KMS-11 (cell line): ENCODE measurements around the gene EGLN1.

Experiments used
- H2AFZ ChIP-seq: fragments of 200-600 bp; sonication (generic); 2 replicates; pipeline ENCODE4 v1.6.1; 2016; ENCODE audit warnings: antibody characterized with exemption, mixed run types, low read depth
- H3K27ac ChIP-seq: fragments of 200-600 bp; sonication (generic); 2 replicates; pipeline ENCODE4 v1.6.1; 2016; ENCODE audit warnings: mild to moderate bottlenecking, mixed run types
- H3K27me3 ChIP-seq: fragments of 200-600 bp; sonication (generic); 2 replicates; pipeline ENCODE4 v1.6.1; 2017; ENCODE audit warnings: mild to moderate bottlenecking, low read depth, mixed run types, moderate library complexity; ENCODE audit not compliant: insufficient read depth
- H3K36me3 ChIP-seq: fragments of 200-600 bp; sonication (generic); 2 replicates; pipeline ENCODE4 v1.6.1; 2017; ENCODE audit warnings: mild to moderate bottlenecking, mixed run types; ENCODE audit not compliant: insufficient read depth
- H3K4me1 ChIP-seq: fragments of 200-600 bp; sonication (generic); 2 replicates; pipeline ENCODE4 v1.6.1; 2016; ENCODE audit warnings: mild to moderate bottlenecking, low read depth, mixed run types; ENCODE audit not compliant: poor library complexity, severe bottlenecking
- H3K4me2 ChIP-seq: fragments of 200-600 bp; sonication (generic); 2 replicates; pipeline ENCODE4 v1.7.0; 2016; ENCODE audit warnings: mild to moderate bottlenecking, mixed run types
- H3K4me3 ChIP-seq: fragments of 200-600 bp; sonication (generic); IDR thresholded peaks from 2 replicates; pipeline ENCODE4 v1.6.1; 2017; ENCODE audit warnings: low read depth, low read length, mixed read lengths; ENCODE audit not compliant: insufficient read depth
- H3K79me2 ChIP-seq: fragments of 200-600 bp; sonication (generic); 2 replicates; pipeline ENCODE4 v1.6.1; 2016; ENCODE audit warnings: low read depth, mixed run types; ENCODE audit not compliant: insufficient read depth
- H3K9ac ChIP-seq: fragments of 200-600 bp; sonication (generic); 2 replicates; pipeline ENCODE4 v1.6.1; 2016; ENCODE audit warnings: mild to moderate bottlenecking, mixed run types
- H4K20me1 ChIP-seq: fragments of 200-600 bp; sonication (generic); 2 replicates; pipeline ENCODE4 v1.6.1; 2016; ENCODE audit warnings: mild to moderate bottlenecking, mixed run types; ENCODE audit not compliant: insufficient read depth
- CTCF ChIP-seq: fragments of 200-600 bp; sonication (generic); conservative IDR thresholded peaks from 2 replicates; pipeline ENCODE4 v1.6.1; 2017; ENCODE audit warnings: low read depth, mild to moderate bottlenecking, antibody characterized with exemption, low read length, moderate library complexity, mixed read lengths

The EGLN1 gene

GRCh38 chr1:231383159-231383860 lies 38.8 kb downstream of the EGLN1 start:
- no peak overlapping the region for H3K9ac ChIP-seq
- H3K4me2 ChIP-seq = no peak overlapping the region

GRCh38 chr1:231382426-231382825 lies 39.7 kb downstream of the EGLN1 start:
- no peak for TF ChIP-seq CTCF
- no peak overlapping the region for H3K9ac ChIP-seq
- H2AFZ ChIP-seq = no peak overlapping the region
- no peaks in the 10 kb centered on the region for H4K20me1 ChIP-seq
- H3K4me2 ChIP-seq = no peak overlapping the region
- H3K36me3 ChIP-seq = no peaks in the 10 kb centered on the region
- no peak overlapping the region for H3K4me3 ChIP-seq
- no peak overlapping the region for H3K27ac ChIP-seq
- H3K27me3 ChIP-seq = no peaks in the 10 kb centered on the region
- peaks cover 24% of the 10 kb centered on the region for H3K4me1 ChIP-seq
- H3K79me2 ChIP-seq = no peaks in the 10 kb centered on the region

More at GRCh38 chr1:231383159-231383860, 38.8 kb downstream of the EGLN1 start:
- H3K4me3 ChIP-seq = no peak overlapping the region
- H3K36me3 ChIP-seq = no peaks in the 10 kb centered on the region
- no peaks in the 10 kb centered on the region for H4K20me1 ChIP-seq
- no peaks in the 10 kb centered on the region for H3K27me3 ChIP-seq
- no peak overlapping the region for H3K27ac ChIP-seq
- H3K79me2 ChIP-seq = no peaks in the 10 kb centered on the region; the same call in 1 of the 2 replicates
- no peak for TF ChIP-seq CTCF
- H2AFZ ChIP-seq = no peak overlapping the region
- peaks cover 24% of the 10 kb centered on the region for H3K4me1 ChIP-seq

GRCh38 chr1:231381729-231382128 lies 40.4 kb downstream of the EGLN1 start:
- Histone ChIP-seq H3K27me3 (no peaks in the 10 kb centered on the region), H2AFZ (no peak overlapping the region), H3K36me3 (no peaks in the 10 kb centered on the region), H3K4me2 (no peak overlapping the region), H3K9ac (no peak overlapping the region), H4K20me1 (no peaks in the 10 kb centered on the region), H3K27ac (no peak overlapping the region), H3K79me2 (no peaks in the 10 kb centered on the region), H3K4me3 (no peak overlapping the region), H3K4me1 (peaks cover 30% of the 10 kb centered on the region)
- no peak for TF ChIP-seq CTCF

- H3K4me1 ChIP-seq = peaks cover 31% of the 10 kb centered on the region
- no peak overlapping the region for H3K4me3 ChIP-seq
- no peak overlapping the region for H3K27ac ChIP-seq
- no peak overlapping the region for H3K4me2 ChIP-seq
- no peaks in the 10 kb centered on the region for H3K79me2 ChIP-seq
- TF ChIP-seq CTCF = no peak
- no peaks in the 10 kb centered on the region for H4K20me1 ChIP-seq
- H3K27me3 ChIP-seq = no peaks in the 10 kb centered on the region
- H2AFZ ChIP-seq = no peak overlapping the region
- H3K36me3 ChIP-seq = no peaks in the 10 kb centered on the region
- H3K9ac ChIP-seq = no peak overlapping the region
Observed at GRCh38 chr1:231376875-231377549, 45.1 kb downstream of the EGLN1 start.
